Stimulated activated CD4-positive, alpha-beta T cell treated with anti-CD3 and anti-CD28 coated beads, Interleukin-1b, Interleukin-23, amount 100 ng/mL, for 48 hours (primary cell): ENCODE data around the gene PSG5.
"Not testable (repeated sequence)": the region's sequence is repeated elsewhere in the genome, so short reads cannot be mapped to it uniquely, and the experiment has no call there.

Experiments used
- DNase-seq: peaks from one replicate; pipeline ENCODE4 v3.0.0-alpha.2; 2020

The PSG5 gene

GRCh38 chr19:43186311-43186935, at the start of gene PSG5:
Gene PSG5 (minus strand): TSS chr19:43186536. CDS start chr19:43186405, 131 bp downstream.
- DNase-seq: not testable (repeated sequence)

- not testable (repeated sequence) for DNase-seq
Observed at GRCh38 chr19:43235686-43236085, 49.4 kb upstream of the PSG5 start.

DNA sequence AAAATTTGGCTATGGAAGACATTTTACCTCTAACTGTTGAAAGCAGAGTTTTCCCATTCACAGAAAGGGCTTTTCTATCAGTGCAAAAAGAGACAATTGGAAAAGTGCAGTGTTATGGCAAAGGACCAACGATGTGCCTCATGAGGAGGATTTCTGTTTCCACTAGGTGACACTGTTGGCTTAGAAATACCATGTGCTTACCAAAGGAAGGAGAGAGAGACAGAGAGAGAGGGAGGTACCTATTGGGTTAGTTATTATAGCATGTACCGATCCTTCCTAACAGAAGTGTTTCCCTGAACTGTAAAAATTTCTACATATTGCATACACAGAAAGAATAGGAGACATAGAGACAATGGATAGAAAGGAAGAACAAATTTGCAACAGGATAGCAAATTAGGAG, 43.0 kb upstream of the PSG5 start:
- no peak for DNase-seq

- DNase-seq: not testable (repeated sequence)
Observed at GRCh38 chr19:43228730-43229129, 42.4 kb upstream of the PSG5 start.

DNA sequence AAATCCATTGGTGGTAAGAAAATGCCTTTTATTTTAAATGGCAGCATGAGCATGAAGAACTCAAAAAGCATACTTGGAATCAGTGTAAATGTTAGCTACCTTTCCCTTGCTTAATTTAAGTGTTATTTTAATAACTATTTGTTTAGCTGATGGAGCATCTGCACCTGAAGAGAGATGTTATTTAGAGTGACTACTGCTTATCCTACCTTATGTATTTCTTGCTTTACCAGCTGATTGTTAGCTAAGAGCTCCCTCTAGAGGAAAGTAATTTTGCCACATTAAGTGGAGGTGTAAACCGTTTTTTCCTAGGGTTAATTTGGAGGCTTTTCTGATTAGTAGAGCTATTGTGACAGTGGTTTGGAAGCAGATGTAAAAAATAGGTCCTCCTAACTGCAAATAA, 40.6 kb upstream of the PSG5 start:
- not testable (repeated sequence) for DNase-seq

- no peak for DNase-seq
Observed at GRCh38 chr19:43224855-43225253, 38.5 kb upstream of the PSG5 start.

GRCh38 chr19:43224201-43224854, 38.0 kb upstream of the PSG5 start:
- DNase-seq: not testable (repeated sequence)

- DNase-seq: not testable (repeated sequence)
Observed at GRCh38 chr19:43221891-43222290, 35.6 kb upstream of the PSG5 start.

GRCh38 chr19:43219136-43219535, 32.8 kb upstream of the PSG5 start:
- DNase-seq: not testable (repeated sequence)

DNA sequence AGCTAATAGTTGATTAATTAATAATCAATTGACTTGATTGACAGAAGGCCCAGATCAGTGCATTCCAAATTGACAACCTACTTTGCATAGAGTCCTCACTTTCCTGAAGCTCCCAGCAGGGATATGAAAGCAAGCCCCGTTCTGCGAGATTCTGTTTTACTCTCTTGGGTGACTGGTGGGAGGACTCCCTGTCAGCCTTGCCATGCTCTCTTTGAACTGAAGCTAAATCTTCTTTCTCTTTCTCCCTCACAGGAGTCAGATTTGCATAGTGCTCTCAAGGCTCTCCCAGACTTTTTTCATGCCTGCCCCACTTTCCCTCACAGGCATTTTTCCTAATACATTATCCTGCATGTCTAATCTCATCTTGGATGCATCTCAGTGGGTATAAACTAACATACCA, 29.5 kb upstream of the PSG5 start:
- DNase-seq: not testable (repeated sequence)

- no peak for DNase-seq
Observed at GRCh38 chr19:43207991-43208390, 21.7 kb upstream of the PSG5 start.

GRCh38 chr19:43207174-43207573, 20.8 kb upstream of the PSG5 start:
- DNase-seq: not testable (repeated sequence)

DNA sequence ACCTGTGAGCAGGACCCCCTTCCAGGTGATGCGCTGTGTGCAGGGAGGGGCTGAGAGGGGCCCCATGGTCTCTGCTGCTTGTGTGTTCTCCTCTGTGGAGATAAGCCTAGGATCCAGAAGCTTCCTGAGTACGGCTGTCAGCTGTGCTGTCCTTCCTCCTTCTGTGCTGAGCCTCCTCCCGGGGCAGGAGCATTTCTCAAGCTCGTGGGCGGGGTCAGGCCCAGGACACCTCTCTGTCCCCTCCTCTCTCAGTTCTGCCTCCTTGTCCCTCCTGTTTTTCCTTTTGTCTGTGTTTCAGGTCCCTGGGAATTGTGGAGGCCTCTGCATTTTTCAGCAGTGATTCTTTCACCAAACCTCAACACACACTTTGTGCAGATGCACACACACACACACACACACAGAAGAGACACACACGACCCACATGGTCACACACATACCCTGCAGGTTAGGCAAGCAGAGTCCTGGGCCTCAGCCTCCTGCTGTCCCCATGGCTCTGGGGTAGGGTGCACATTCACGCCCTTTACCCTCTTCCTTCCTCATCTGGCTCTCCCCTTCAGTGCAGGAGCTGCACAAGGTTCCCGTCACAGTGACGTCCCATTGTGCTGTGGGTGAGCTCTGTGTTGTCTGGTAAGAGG, 19.3 kb upstream of the PSG5 start, which contains the start of gene PSG4:
Gene PSG4, minus strand, starts transcription at position 168 of the 635 bp plus-strand sequence. Its CDS starts 102 bp downstream, at position 66.
- not testable (repeated sequence) for DNase-seq

GRCh38 chr19:43203611-43204010, 17.3 kb upstream of the PSG5 start:
- not testable (repeated sequence) for DNase-seq

DNA sequence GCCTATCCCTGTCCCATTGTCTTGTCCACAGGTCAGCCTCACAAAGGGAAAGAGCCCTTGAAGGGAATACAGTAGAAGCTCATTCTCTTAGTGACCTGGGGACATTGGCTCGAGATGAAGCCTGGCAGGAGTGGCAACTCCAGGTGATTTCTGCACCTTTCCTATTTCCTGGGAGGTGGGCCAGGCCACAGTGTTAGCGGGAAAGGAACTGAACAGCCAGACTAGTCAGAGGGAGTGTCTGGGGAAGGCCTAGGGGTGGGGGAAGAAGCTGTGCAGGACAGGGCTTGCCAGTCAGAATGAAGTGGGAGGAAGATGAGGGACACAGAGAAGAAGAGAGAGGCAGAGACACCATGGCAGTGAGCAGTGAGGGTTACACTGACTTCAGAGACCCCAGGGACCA, 15.6 kb upstream of the PSG5 start:
- DNase-seq: not testable (repeated sequence)

DNA sequence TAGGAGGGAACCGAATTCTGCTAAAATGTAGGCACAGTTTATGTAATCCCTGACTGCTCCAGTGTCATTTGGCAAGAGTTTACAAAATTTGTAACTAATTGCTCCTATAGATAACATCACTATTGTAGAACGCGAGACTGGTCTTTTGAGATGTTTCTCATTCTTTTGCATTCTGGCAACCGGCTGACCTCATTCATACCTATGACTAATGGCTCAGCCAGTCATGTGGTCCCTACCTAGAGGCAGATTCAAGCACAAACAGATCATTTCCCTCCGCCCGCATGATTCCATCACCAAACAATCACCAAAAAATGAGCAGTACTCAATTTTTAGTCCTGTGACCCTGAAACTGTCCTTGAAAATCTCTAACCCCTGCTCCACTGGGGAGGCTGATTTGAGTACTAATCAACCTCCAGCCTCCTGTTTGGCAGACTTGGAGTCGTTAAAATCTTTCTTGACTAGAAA, 15.0 kb upstream of the PSG5 start:
- not testable (repeated sequence) for DNase-seq

DNA sequence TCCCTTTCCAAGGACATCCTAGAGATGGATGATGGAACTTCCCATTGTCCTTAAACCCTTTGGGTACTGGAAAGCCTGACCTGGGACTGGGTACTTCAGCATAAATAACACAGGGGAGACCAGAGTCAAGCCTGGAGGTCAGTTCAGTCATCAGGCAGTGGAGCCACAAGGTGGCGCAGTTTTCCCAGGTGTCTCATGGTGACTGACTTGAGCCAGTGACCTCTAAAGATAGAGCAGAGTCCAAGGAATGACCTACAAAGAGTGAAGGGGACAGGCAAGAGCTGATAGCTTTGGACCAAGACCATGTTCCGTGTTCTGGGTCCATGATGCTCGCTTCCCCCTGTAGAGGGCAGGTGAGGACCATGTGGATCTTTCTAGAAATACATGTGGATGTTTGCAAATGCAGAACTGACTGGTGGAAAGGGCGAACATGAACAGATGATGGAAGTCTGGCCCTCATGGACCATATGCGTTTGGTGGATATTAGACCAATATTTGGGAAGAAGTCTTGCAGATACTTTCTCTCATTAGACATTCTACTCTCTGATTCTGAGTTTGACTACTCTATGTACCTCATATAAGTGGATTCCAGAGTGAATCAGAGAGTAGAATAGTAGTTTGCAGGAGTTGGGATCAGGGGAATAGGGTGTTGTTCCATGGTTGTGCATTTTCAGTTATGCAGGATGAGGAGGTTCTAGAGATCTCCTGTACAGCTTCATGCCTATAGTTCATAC, 12.5 kb upstream of the PSG5 start:
- DNase-seq: not testable (repeated sequence)

DNA sequence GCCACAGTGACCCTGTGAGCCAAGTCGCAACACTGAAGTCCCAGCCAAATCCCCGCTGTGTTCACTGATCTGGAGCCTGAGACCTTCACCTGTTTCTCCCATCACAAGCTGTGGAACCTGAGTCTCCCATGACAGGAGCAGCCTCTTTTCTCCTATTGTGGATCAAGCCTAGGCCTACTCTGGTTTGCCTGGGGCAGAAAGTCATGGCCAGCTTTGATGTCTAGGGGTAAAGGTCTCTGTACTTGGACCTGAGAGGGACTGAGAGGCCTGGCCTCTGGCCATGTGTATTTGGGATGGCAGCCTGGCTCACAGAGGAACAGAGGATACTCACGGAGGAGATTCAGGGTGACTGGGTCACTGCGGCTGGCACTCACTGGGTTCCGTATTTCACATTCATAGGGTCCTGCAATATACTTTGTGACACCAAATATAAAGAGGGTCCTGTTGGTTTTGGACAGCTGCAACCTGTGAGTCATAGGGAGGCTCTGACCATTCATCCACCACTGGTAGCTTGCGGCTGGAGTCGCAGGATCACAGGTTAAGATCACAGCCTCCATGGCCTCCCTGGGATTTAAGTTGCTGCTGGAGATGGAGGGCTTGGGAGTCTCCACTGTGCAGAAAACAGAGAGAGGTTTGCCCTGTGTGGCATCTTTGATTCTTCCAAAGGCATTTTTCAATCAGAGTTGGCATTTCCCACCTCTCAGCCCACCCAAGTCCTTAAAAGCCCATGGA, 11.5 kb upstream of the PSG5 start:
- DNase-seq: not testable (repeated sequence)

DNA sequence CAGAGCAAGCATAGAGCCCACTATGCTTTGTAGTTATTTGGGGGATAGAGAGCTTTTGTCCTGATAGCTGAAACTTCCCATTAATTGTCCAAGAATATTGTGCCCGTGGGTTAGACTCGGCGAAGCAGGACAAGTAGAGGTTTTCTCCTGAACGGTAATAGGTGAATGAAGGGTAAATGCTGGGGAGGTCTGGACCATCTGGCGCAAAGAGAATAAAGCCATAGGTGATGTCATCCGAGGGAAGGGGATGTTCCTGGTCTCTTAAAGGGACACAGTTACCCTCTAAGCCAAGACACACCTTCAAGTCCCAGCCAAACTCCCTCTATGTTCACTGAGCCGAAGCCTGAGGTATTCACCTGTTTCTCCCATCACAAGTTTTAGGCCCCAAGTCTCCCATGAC, 8.1 kb upstream of the PSG5 start:
- not testable (repeated sequence) for DNase-seq

- DNase-seq: not testable (repeated sequence)
Observed at GRCh38 chr19:43192381-43193155, 6.2 kb upstream of the PSG5 start.

DNA sequence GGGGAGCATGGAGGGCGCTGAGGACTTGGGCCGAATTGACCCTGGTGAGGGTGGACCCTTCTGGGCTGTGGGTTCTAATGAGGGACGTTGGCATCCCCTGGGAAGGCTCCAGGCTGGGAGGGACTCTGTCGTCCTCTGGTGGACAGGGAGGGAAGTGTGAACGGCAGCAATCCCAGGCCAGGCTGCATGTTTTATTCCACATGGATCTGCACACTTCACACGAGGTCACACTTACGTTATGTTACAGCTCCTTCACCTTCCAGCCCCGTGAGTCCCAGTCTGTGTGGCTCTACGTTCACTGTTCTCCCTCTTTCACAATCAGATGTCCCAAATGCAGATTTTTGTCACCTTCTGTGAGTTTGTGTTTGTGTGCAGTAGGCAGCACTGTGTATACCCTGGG, 1.8 kb upstream of the PSG5 start:
- DNase-seq: not testable (repeated sequence)
